ENCODE data around the gene GNG8. TPM values are rescaled to one million over a fixed set of nuclear protein-coding genes. Genes with fewer than 3 reads are reported as not detected.

GNG8 gene
- polyA plus RNA-seq, 1 donor from 2014 or later: not detected

DNA sequence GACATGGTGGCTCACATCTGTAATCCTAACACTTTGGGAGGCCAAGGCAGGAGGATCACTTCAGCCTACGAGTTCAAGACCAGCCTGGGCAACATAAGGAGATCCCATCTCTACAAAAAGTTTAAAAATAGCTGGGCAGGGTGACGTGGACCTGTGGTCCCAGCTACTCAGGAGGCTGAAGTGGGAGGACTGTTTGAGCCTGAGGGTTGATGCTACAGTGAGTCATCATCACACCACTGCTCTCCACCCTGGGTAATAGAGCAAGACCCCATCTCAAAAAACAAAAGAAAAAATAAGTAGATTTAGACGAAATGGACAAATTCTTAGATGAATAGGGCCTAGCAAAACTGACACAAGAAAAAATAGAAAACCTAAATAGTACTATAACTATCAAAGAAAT lies 10.4 kb upstream of the GNG8 start:
- Histone ChIP-seq H3K9ac (ENCODE audit: low read length) (no peak overlapping the region), H4K20me1 (ENCODE audit: insufficient read depth) (no peaks in the 10 kb centered on the region), H3K27ac (ENCODE audit: low read length) (no peak overlapping the region), H3K9me2 (ENCODE audit: insufficient read depth, low read length) (no peaks in the 10 kb centered on the region), H3K79me2 (replicated peaks; ENCODE audit: insufficient read depth, low read length) (no peaks in the 10 kb centered on the region), H2AFZ (ENCODE audit: low read depth, low read length) (no peak overlapping the region), H3K4me2 (ENCODE audit: low read length) (no peak overlapping the region), H3K36me3 (ENCODE audit: insufficient read depth, low read length) (no peaks in the 10 kb centered on the region), H3K4me3 (ENCODE audit: low read length) (no peak overlapping the region), H3F3A (ENCODE audit: insufficient read depth, low read length, poor library complexity, severe bottlenecking) (no peaks in the 10 kb centered on the region), H3K9me3 (ENCODE audit: low read length) (no peaks in the 10 kb centered on the region), H3K27me3 (ENCODE audit: insufficient read depth, low read depth, low read length) (peaks cover 19% of the 10 kb centered on the region)
- TF ChIP-seq EZH2 (IDR thresholded peaks at IDR 0.05; ENCODE audit: borderline replicate concordance, insufficient read depth, low read length, poor library complexity, severe bottlenecking) (no peak), EP300 (conservative IDR thresholded peaks at IDR 0.05; ENCODE audit: poor library complexity, severe bottlenecking) (no peak), MXI1 (conservative IDR thresholded peaks at IDR 0.05; ENCODE audit: poor library complexity, severe bottlenecking) (no peak), POLR2AphosphoS5 (IDR thresholded peaks at IDR 0.05) (no peak), RAD21 (conservative IDR thresholded peaks at IDR 0.05) (no peak), SMC3 (conservative IDR thresholded peaks at IDR 0.05; ENCODE audit: poor library complexity) (no peak), TAF1 (IDR thresholded peaks at IDR 0.05; ENCODE audit: low read depth) (no peak)
- TF ChIP-seq, protein P1, sequence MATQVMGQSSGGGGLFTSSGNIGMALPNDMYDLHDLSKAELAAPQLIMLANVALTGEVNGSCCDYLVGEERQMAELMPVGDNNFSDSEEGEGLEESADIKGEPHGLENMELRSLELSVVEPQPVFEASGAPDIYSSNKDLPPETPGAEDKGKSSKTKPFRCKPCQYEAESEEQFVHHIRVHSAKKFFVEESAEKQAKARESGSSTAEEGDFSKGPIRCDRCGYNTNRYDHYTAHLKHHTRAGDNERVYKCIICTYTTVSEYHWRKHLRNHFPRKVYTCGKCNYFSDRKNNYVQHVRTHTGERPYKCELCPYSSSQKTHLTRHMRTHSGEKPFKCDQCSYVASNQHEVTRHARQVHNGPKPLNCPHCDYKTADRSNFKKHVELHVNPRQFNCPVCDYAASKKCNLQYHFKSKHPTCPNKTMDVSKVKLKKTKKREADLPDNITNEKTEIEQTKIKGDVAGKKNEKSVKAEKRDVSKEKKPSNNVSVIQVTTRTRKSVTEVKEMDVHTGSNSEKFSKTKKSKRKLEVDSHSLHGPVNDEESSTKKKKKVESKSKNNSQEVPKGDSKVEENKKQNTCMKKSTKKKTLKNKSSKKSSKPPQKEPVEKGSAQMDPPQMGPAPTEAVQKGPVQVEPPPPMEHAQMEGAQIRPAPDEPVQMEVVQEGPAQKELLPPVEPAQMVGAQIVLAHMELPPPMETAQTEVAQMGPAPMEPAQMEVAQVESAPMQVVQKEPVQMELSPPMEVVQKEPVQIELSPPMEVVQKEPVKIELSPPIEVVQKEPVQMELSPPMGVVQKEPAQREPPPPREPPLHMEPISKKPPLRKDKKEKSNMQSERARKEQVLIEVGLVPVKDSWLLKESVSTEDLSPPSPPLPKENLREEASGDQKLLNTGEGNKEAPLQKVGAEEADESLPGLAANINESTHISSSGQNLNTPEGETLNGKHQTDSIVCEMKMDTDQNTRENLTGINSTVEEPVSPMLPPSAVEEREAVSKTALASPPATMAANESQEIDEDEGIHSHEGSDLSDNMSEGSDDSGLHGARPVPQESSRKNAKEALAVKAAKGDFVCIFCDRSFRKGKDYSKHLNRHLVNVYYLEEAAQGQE (IDR thresholded peaks at IDR 0.05; ENCODE audit: borderline replicate concordance): no peak
- TF ChIP-seq, protein P2, sequence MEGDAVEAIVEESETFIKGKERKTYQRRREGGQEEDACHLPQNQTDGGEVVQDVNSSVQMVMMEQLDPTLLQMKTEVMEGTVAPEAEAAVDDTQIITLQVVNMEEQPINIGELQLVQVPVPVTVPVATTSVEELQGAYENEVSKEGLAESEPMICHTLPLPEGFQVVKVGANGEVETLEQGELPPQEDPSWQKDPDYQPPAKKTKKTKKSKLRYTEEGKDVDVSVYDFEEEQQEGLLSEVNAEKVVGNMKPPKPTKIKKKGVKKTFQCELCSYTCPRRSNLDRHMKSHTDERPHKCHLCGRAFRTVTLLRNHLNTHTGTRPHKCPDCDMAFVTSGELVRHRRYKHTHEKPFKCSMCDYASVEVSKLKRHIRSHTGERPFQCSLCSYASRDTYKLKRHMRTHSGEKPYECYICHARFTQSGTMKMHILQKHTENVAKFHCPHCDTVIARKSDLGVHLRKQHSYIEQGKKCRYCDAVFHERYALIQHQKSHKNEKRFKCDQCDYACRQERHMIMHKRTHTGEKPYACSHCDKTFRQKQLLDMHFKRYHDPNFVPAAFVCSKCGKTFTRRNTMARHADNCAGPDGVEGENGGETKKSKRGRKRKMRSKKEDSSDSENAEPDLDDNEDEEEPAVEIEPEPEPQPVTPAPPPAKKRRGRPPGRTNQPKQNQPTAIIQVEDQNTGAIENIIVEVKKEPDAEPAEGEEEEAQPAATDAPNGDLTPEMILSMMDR (IDR thresholded peaks at IDR 0.05; ENCODE audit: poor library complexity, severe bottlenecking): no peak

DNA sequence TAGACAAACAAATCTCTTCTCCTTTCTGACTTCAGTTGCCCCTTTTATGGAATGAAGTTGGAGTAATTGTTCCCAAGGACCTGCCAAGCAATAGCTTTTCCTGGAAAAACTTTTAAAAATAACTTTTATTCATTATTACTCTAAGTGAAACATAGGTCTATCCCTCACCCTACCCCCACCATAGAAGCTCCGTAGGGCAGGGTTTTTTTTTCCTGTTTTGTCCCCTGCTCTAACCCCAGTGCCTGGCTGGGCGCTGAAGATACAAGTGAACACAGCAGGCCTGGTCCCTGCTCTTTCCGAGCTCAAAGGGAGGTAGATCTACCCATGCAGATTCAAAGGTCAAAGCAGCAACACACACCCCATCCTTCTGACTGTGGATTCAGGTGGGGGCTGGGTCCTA lies 8.7 kb upstream of the GNG8 start:
- Histone ChIP-seq H3K9me3 (ENCODE audit: low read length) (no peaks in the 10 kb centered on the region), H3K9me2 (ENCODE audit: insufficient read depth, low read length) (no peaks in the 10 kb centered on the region), H3K36me3 (ENCODE audit: insufficient read depth, low read length) (no peaks in the 10 kb centered on the region), H3K27ac (ENCODE audit: low read length) (no peak overlapping the region), H3K79me2 (replicated peaks; ENCODE audit: insufficient read depth, low read length) (no peaks in the 10 kb centered on the region), H3K4me3 (ENCODE audit: low read length) (no peak overlapping the region), H2AFZ (ENCODE audit: low read depth, low read length) (no peak overlapping the region), H3F3A (ENCODE audit: insufficient read depth, low read length, poor library complexity, severe bottlenecking) (no peaks in the 10 kb centered on the region), H3K9ac (ENCODE audit: low read length) (no peak overlapping the region), H3K4me2 (ENCODE audit: low read length) (no peak overlapping the region), H4K20me1 (ENCODE audit: insufficient read depth) (no peaks in the 10 kb centered on the region), H3K27me3 (ENCODE audit: insufficient read depth, low read depth, low read length) (peaks cover 12% of the 10 kb centered on the region)
- no peak for TF ChIP-seq MXI1 (conservative IDR thresholded peaks at IDR 0.05; ENCODE audit: poor library complexity, severe bottlenecking)
- TF ChIP-seq, protein P1 (IDR thresholded peaks at IDR 0.05; ENCODE audit: borderline replicate concordance): no peak
- TF ChIP-seq EP300 (conservative IDR thresholded peaks at IDR 0.05; ENCODE audit: poor library complexity, severe bottlenecking): no peak
- TF ChIP-seq, protein P2 (IDR thresholded peaks at IDR 0.05; ENCODE audit: poor library complexity, severe bottlenecking): no peak
- TF ChIP-seq RAD21 (conservative IDR thresholded peaks at IDR 0.05): no peak
- no peak for TF ChIP-seq POLR2AphosphoS5 (IDR thresholded peaks at IDR 0.05)
- no peak for TF ChIP-seq TAF1 (IDR thresholded peaks at IDR 0.05; ENCODE audit: low read depth)
- no peak for TF ChIP-seq EZH2 (IDR thresholded peaks at IDR 0.05; ENCODE audit: borderline replicate concordance, insufficient read depth, low read length, poor library complexity, severe bottlenecking)
- TF ChIP-seq SMC3 (conservative IDR thresholded peaks at IDR 0.05; ENCODE audit: poor library complexity): no peak
